Ectodermal cell (in vitro differentiated cells): ENCODE measurements around the gene MCOLN1.
A peak's percentile ranks its signal among the peaks of the same experiment; 100 is the strongest.

Source experiments
- H3K27ac ChIP-seq: 2 replicates; pipeline ENCODE4 v1.7.0; 2013; ENCODE audit warnings: mild to moderate bottlenecking, low read depth, low read length; ENCODE audit not compliant: insufficient read depth, poor library complexity, severe bottlenecking
- H3K27me3 ChIP-seq: 2 replicates; pipeline ENCODE4 v1.7.0; 2013; ENCODE audit warnings: mild to moderate bottlenecking, low read length; ENCODE audit not compliant: insufficient read depth, control insufficient read depth, poor library complexity, severe bottlenecking
- H3K36me3 ChIP-seq: one replicate; pipeline ENCODE4 v1.7.0; 2013; ENCODE audit warnings: low read length; ENCODE audit not compliant: control insufficient read depth, insufficient read depth
- H3K4me1 ChIP-seq: one replicate; pipeline ENCODE4 v1.7.0; 2013; ENCODE audit warnings: low read length; ENCODE audit not compliant: control insufficient read depth, insufficient read depth
- H3K4me3 ChIP-seq: 2 replicates; pipeline ENCODE4 v1.7.0; 2013; ENCODE audit warnings: low read depth, low read length, control low read depth; ENCODE audit not compliant: insufficient read depth
- H3K9me3 ChIP-seq: 2 replicates; pipeline ENCODE4 v1.7.0; 2013; ENCODE audit warnings: mild to moderate bottlenecking, low read length, moderate library complexity; ENCODE audit not compliant: control insufficient read depth
- WGBS, 2 experiments: methylation state at CpG; one replicate each; pipeline ENCODE4 v1.1.7; 2013; ENCODE audit warnings: missing lambda C conversion rate in 2 of 2; 5-methylcytosine and 5-hydroxymethylcytosine counted together

Gene MCOLN1

GRCh38 chr19:7482584-7483439 is 39.6 kb upstream of the MCOLN1 start:
- Histone ChIP-seq H3K4me1 (no peaks in the 10 kb centered on the region), H3K9me3 (no peaks in the 10 kb centered on the region), H3K27ac (no peak overlapping the region), H3K36me3 (no peaks in the 10 kb centered on the region), H3K4me3 (no peak overlapping the region), H3K27me3 (no peaks in the 10 kb centered on the region)
- WGBS, 2 experiments = 63 to 72% methylated on average over 33 to 37 of the region's 37 CpGs

GRCh38 chr19:7483720-7484201 is 38.7 kb upstream of the MCOLN1 start:
- Histone ChIP-seq H3K27me3 (no peaks in the 10 kb centered on the region), H3K27ac (no peak overlapping the region)
- WGBS, 2 experiments = 93% methylated on average over 17 of the region's 17 CpGs

GRCh38 chr19:7486923-7487322 is 35.5 kb upstream of the MCOLN1 start:
- Histone ChIP-seq H3K4me3 (no peak overlapping the region), H3K27ac (no peak overlapping the region), H3K9me3 (no peaks in the 10 kb centered on the region), H3K4me1 (peaks cover 7% of the 10 kb centered on the region), H3K27me3 (no peaks in the 10 kb centered on the region), H3K36me3 (no peaks in the 10 kb centered on the region)
- WGBS, 2 experiments = 89 to 98% methylated on average over 2 of the region's 2 CpGs

More at GRCh38 chr19:7483720-7484201, 38.7 kb upstream of the MCOLN1 start:
- H3K4me1 ChIP-seq = no peaks in the 10 kb centered on the region
- no peak overlapping the region for H3K4me3 ChIP-seq
- H3K9me3 ChIP-seq = no peaks in the 10 kb centered on the region
- H3K36me3 ChIP-seq = no peaks in the 10 kb centered on the region

- H3K27ac ChIP-seq = peak within 1 kb of the TSS; percentile 69
- 5% methylated on average over 49 of the region's 49 CpGs for WGBS, 2 experiments
- no peaks in the 10 kb centered on the region for H3K27me3 ChIP-seq
- H3K36me3 ChIP-seq = no peaks in the 10 kb centered on the region
- no peaks in the 10 kb centered on the region for H3K9me3 ChIP-seq
- peak within 1 kb of the TSS; percentile 45 for H3K4me3 ChIP-seq
- peaks cover 7% of the 10 kb centered on the region for H3K4me1 ChIP-seq
These were observed 33.6 kb upstream of the MCOLN1 start, which contains the start of gene PEX11G for GRCh38 chr19:7488736-7489353. TSS of gene PEX11G (minus strand) at chr19:7489035. CDS start at chr19:7489010, 25 bp downstream.

GRCh38 chr19:7489609-7490044 is 32.8 kb upstream of the MCOLN1 start:
- H3K27ac ChIP-seq = no peak overlapping the region
- H3K4me3 ChIP-seq = no peak overlapping the region
- peaks cover 7% of the 10 kb centered on the region for H3K4me1 ChIP-seq
- H3K9me3 ChIP-seq = no peaks in the 10 kb centered on the region
- H3K27me3 ChIP-seq = no peaks in the 10 kb centered on the region
- no peaks in the 10 kb centered on the region for H3K36me3 ChIP-seq
- WGBS, 2 experiments = 80 to 81% methylated on average over 11 of the region's 11 CpGs

- WGBS, 2 experiments = 85 to 87% methylated on average over 4 of the region's 4 CpGs
- H3K4me3 ChIP-seq = no peak overlapping the region
- peaks cover 7% of the 10 kb centered on the region for H3K4me1 ChIP-seq
- H3K9me3 ChIP-seq = no peaks in the 10 kb centered on the region
- no peaks in the 10 kb centered on the region for H3K36me3 ChIP-seq
- H3K27me3 ChIP-seq = no peaks in the 10 kb centered on the region
- no peak overlapping the region for H3K27ac ChIP-seq
These were observed 30.3 kb upstream of the MCOLN1 start for GRCh38 chr19:7492142-7492541.

- Histone ChIP-seq H3K9me3 (no peaks in the 10 kb centered on the region), H3K27ac (no peak overlapping the region), H3K4me1 (peaks cover 7% of the 10 kb centered on the region), H3K36me3 (no peaks in the 10 kb centered on the region), H3K4me3 (no peak overlapping the region), H3K27me3 (no peaks in the 10 kb centered on the region)
- WGBS, 2 experiments = 90 to 93% methylated on average over 11 of the region's 11 CpGs
These were observed 29.9 kb upstream of the MCOLN1 start for GRCh38 chr19:7492558-7492957.

- Histone ChIP-seq H3K36me3 (no peaks in the 10 kb centered on the region), H3K27ac (no peak overlapping the region), H3K4me1 (peaks cover 1% of the 10 kb centered on the region), H3K27me3 (peaks cover 2% of the 10 kb centered on the region), H3K4me3 (no peak overlapping the region), H3K9me3 (no peaks in the 10 kb centered on the region)
- WGBS, 2 experiments = 83 to 85% methylated on average over 13 of the region's 13 CpGs
These were observed 27.9 kb upstream of the MCOLN1 start for GRCh38 chr19:7494416-7495098.

- H3K9me3 ChIP-seq = no peaks in the 10 kb centered on the region
- H3K27ac ChIP-seq = no peak overlapping the region
- H3K36me3 ChIP-seq = no peaks in the 10 kb centered on the region
- no peak overlapping the region for H3K4me3 ChIP-seq
- WGBS, 2 experiments = 61 to 64% methylated on average over 7 of the region's 7 CpGs
- H3K27me3 ChIP-seq = peaks cover 30% of the 10 kb centered on the region
- H3K4me1 ChIP-seq = no peaks in the 10 kb centered on the region
These were observed 25.1 kb upstream of the MCOLN1 start for GRCh38 chr19:7497292-7497691.
